MV-4-11 (cell line): ENCODE measurements around the gene METTL9.
"Not testable (repeated sequence)": the region's sequence is repeated elsewhere in the genome, so short reads cannot be mapped to it uniquely, and the experiment has no call there.

Experiments used
- DNase-seq: peaks from one replicate; lab custom pipeline; 2025; lab: John Stamatoyannopoulos, UW

METTL9 gene

GRCh38 chr16:21663889-21664647 is 64.7 kb downstream of the METTL9 start, which contains the start of gene OTOA:
Gene OTOA (plus strand): TSS chr16:21663968. CDS start chr16:21678515, 14,547 bp downstream.
- DNase-seq, result no peak

GRCh38 chr16:21664801-21665492 is 65.6 kb downstream of the METTL9 start:
- no peak for DNase-seq

- no peak for DNase-seq
Measured at GRCh38 chr16:21666772-21667171, 67.4 kb downstream of the METTL9 start.

GRCh38 chr16:21667575-21667974 is 68.2 kb downstream of the METTL9 start:
- no peak for DNase-seq

GRCh38 chr16:21673469-21673868 is 74.1 kb downstream of the METTL9 start:
- no peak for DNase-seq

- DNase-seq, result not testable (repeated sequence)
Measured at GRCh38 chr16:21674456-21674855, 75.1 kb downstream of the METTL9 start.

GRCh38 chr16:21680714-21681113 is 81.3 kb downstream of the METTL9 start:
- DNase-seq, result not testable (repeated sequence)

GRCh38 chr16:21683184-21683583 is 83.8 kb downstream of the METTL9 start:
- DNase-seq, result no peak

- DNase-seq, result no peak
Measured at GRCh38 chr16:21684199-21684598, 84.8 kb downstream of the METTL9 start.

- DNase-seq, result no peak
Measured at GRCh38 chr16:21685034-21685455, 85.7 kb downstream of the METTL9 start.

- no peak for DNase-seq
Measured at GRCh38 chr16:21689107-21689506, 89.7 kb downstream of the METTL9 start.

GRCh38 chr16:21690967-21691366 is 91.6 kb downstream of the METTL9 start:
- not testable (repeated sequence) for DNase-seq

GRCh38 chr16:21694609-21695008 is 95.2 kb downstream of the METTL9 start:
- no peak for DNase-seq

- DNase-seq, result no peak
Measured at GRCh38 chr16:21697032-21697431, 97.7 kb downstream of the METTL9 start.

- no peak for DNase-seq
Measured at GRCh38 chr16:21698169-21699032, 99.0 kb downstream of the METTL9 start.

- DNase-seq, result no peak
Measured at GRCh38 chr16:21701271-21701670, 101.9 kb downstream of the METTL9 start.

GRCh38 chr16:21702276-21702675 is 102.9 kb downstream of the METTL9 start:
- DNase-seq, result peak; percentile 32

- no peak for DNase-seq
Measured at GRCh38 chr16:21703156-21703555, 103.8 kb downstream of the METTL9 start.

GRCh38 chr16:21703589-21704174 is 104.3 kb downstream of the METTL9 start:
- DNase-seq, result peak; percentile 26

- DNase-seq, result no peak
Measured at GRCh38 chr16:21704266-21704665, 104.9 kb downstream of the METTL9 start.

GRCh38 chr16:21704733-21705132 is 105.4 kb downstream of the METTL9 start:
- no peak for DNase-seq
